Measurements from ENCODE around the gene FGGY. TPM values are rescaled to one million over a fixed set of nuclear protein-coding genes. Genes with fewer than 3 reads are reported as not detected.

Gene FGGY
- total RNA-seq, 4 donors from 2014 or later: 20.6 to 138 (median 32.8) TPM

GRCh38 chr1:59714219-59714618 lies 417.3 kb downstream of the FGGY start:
- H3K4me1 ChIP-seq: no peaks in the 10 kb centered on the region
- TF ChIP-seq CTCF (IDR thresholded peaks at IDR 0.05) (no peak), POLR2A (IDR thresholded peaks at IDR 0.05) (no peak)
- no peak for DNase-seq
- no peaks in the 10 kb centered on the region for H3K36me3 ChIP-seq
- H3K4me3 ChIP-seq: no peak overlapping the region
- no peak overlapping the region for H3K27ac ChIP-seq
- intact Hi-C loops (cut with DNase I; ENCODE audit: low total_unique reads): no loop called here
- no peaks in the 10 kb centered on the region for H3K9me3 ChIP-seq
- H3K27me3 ChIP-seq: no peaks in the 10 kb centered on the region

- no peak for TF ChIP-seq POLR2A (IDR thresholded peaks at IDR 0.05)
- no peak for TF ChIP-seq CTCF (IDR thresholded peaks at IDR 0.05)
- no peaks in the 10 kb centered on the region for H3K4me1 ChIP-seq
- DNase-seq: no peak
- intact Hi-C loops (cut with DNase I; ENCODE audit: low total_unique reads): no loop called here
- no peaks in the 10 kb centered on the region for H3K9me3 ChIP-seq
- H3K36me3 ChIP-seq: no peaks in the 10 kb centered on the region
- no peaks in the 10 kb centered on the region for H3K27me3 ChIP-seq
- H3K27ac ChIP-seq: no peak overlapping the region
- H3K4me3 ChIP-seq: no peak overlapping the region
These were observed 418.1 kb downstream of the FGGY start for GRCh38 chr1:59714966-59715365.

- Histone ChIP-seq H3K4me3 (no peak overlapping the region), H3K9me3 (no peaks in the 10 kb centered on the region), H3K27me3 (no peaks in the 10 kb centered on the region), H3K27ac (no peak overlapping the region), H3K36me3 (no peaks in the 10 kb centered on the region), H3K4me1 (no peaks in the 10 kb centered on the region)
- intact Hi-C loops (cut with DNase I; ENCODE audit: low total_unique reads): no loop called here
- DNase-seq: no peak
- TF ChIP-seq POLR2A (IDR thresholded peaks at IDR 0.05): no peak
- TF ChIP-seq CTCF (IDR thresholded peaks at IDR 0.05): no peak
These were observed 419.9 kb downstream of the FGGY start for GRCh38 chr1:59716832-59717231.

GRCh38 chr1:59718064-59718988 lies 421.4 kb downstream of the FGGY start:
- Histone ChIP-seq H3K27ac (no peak overlapping the region), H3K9me3 (no peaks in the 10 kb centered on the region), H3K4me1 (no peaks in the 10 kb centered on the region), H3K27me3 (no peaks in the 10 kb centered on the region), H3K4me3 (no peak overlapping the region), H3K36me3 (no peaks in the 10 kb centered on the region)
- DNase-seq: no peak
- TF ChIP-seq POLR2A (IDR thresholded peaks at IDR 0.05) (no peak), CTCF (IDR thresholded peaks at IDR 0.05) (peak; percentile 19 to 34 (median 32))
- intact Hi-C loops (cut with DNase I; ENCODE audit: low total_unique reads): no loop called here

GRCh38 chr1:59718989-59719360 lies 422.1 kb downstream of the FGGY start:
- intact Hi-C loops (cut with DNase I; ENCODE audit: low total_unique reads): no loop called here

More at GRCh38 chr1:59718989-59719360, 422.1 kb downstream of the FGGY start:
- Histone ChIP-seq H3K9me3 (no peaks in the 10 kb centered on the region), H3K36me3 (no peaks in the 10 kb centered on the region), H3K27ac (no peak overlapping the region), H3K4me1 (no peaks in the 10 kb centered on the region), H3K4me3 (no peak overlapping the region), H3K27me3 (no peaks in the 10 kb centered on the region)
- DNase-seq: no peak
- no peak for TF ChIP-seq POLR2A (IDR thresholded peaks at IDR 0.05)
- TF ChIP-seq CTCF (IDR thresholded peaks at IDR 0.05): no peak

Data from uterus (tissue), 4 donors.